ENCODE data around the gene VCX2.

The VCX2 gene

DNA sequence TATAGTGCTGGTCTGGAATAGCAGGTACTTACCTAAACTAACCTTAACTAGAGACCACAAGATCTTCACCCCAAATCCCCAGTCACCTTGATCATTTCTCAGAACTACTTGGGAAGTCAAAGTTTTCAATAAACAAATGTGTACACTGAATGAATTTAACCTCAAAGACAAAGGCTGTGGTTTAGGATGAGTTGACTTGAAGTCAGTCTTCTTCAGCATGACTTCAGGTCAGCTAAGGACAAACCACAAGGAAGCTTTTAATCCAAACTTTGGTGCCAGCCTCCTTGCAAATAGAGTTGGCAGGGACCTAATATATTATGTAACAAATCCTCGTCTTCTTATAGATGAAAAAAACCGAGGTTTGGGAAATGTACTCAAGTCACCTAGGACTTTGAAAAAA is 21.2 kb upstream of the VCX2 start:
- Histone ChIP-seq H3K79me2 (ENCODE audit: control insufficient read depth, insufficient read depth, low read length) (no peaks in the 10 kb centered on the region), H2BK5ac (ENCODE audit: low read length) (no peak overlapping the region), H3K4me3 (ENCODE audit: low read length) (no peak overlapping the region), H3K79me1 (ENCODE audit: low read length) (no peaks in the 10 kb centered on the region), H4K5ac (ENCODE audit: low read length) (no peak overlapping the region), H3K4me2 (ENCODE audit: low read length) (no peak overlapping the region), H4K8ac (ENCODE audit: low read depth, low read length) (no peak overlapping the region), H2AK5ac (ENCODE audit: low read length) (no peak overlapping the region), H3K4ac (ENCODE audit: low read depth, low read length) (no peak overlapping the region), H3K9ac (ENCODE audit: low read length) (no peak overlapping the region), H3K27ac (ENCODE audit: low read depth, low read length) (no peak overlapping the region), H3K27me3 (ENCODE audit: insufficient read depth, low read length, poor library complexity) (no peaks in the 10 kb centered on the region), H2BK15ac (replicated peaks; ENCODE audit: low read depth) (no peak overlapping the region), H3K23ac (ENCODE audit: low read length) (no peak overlapping the region), H3K56ac (ENCODE audit: low read length) (no peak overlapping the region), H2BK120ac (ENCODE audit: low read depth, low read length) (no peak overlapping the region), H3K4me1 (ENCODE audit: control insufficient read depth, low read depth, low read length) (no peaks in the 10 kb centered on the region), H3K18ac (ENCODE audit: low read length) (no peak overlapping the region), H3K36me3 (ENCODE audit: control insufficient read depth, insufficient read depth, low read length) (no peaks in the 10 kb centered on the region)
- DNase-seq: no peak
- no CpG with 5 or more reads among the region's 2 CpGs for WGBS (ENCODE audit: extremely low coverage, insufficient coverage, low lambda C conversion rate)

DNA sequence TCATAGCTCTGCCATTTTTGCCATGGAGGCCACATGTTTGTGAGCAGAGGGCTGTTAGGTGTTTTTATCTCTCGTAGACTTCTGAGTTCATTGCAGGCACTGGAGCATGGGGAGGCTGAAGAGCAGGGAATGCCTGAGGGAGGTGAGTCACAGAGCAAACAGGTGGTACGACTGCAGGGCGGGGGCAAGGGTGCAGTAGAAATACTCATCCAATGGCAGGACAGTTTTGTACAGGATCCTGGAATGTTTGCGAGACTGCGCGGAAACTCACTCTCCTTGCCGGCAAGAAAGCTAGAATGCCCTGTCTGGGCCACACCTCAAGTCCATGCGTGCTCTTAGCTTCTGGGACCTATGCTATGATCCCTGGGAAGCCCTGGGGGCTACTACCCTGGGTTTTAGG is 20.0 kb upstream of the VCX2 start:
- H2AK5ac ChIP-seq (ENCODE audit: low read length): no peak overlapping the region
- H3K18ac ChIP-seq (ENCODE audit: low read length): no peak overlapping the region
- no peak overlapping the region for H2BK5ac ChIP-seq (ENCODE audit: low read length)
- H3K36me3 ChIP-seq (ENCODE audit: control insufficient read depth, insufficient read depth, low read length): no peaks in the 10 kb centered on the region
- no peak overlapping the region for H4K5ac ChIP-seq (ENCODE audit: low read length)
- H3K4me1 ChIP-seq (ENCODE audit: control insufficient read depth, low read depth, low read length): no peaks in the 10 kb centered on the region
- no peak overlapping the region for H3K4ac ChIP-seq (ENCODE audit: low read depth, low read length)
- no peak overlapping the region for H4K8ac ChIP-seq (ENCODE audit: low read depth, low read length)
- H3K4me2 ChIP-seq (ENCODE audit: low read length): no peak overlapping the region
- DNase-seq: peak; percentile 5
- no peak overlapping the region for H2BK15ac ChIP-seq (replicated peaks; ENCODE audit: low read depth)
- H3K27ac ChIP-seq (ENCODE audit: low read depth, low read length): no peak overlapping the region
- WGBS (ENCODE audit: extremely low coverage, insufficient coverage, low lambda C conversion rate): no CpG with 5 or more reads among the region's 8 CpGs
- no peaks in the 10 kb centered on the region for H3K79me1 ChIP-seq (ENCODE audit: low read length)
- H3K9ac ChIP-seq (ENCODE audit: low read length): no peak overlapping the region
- no peaks in the 10 kb centered on the region for H3K79me2 ChIP-seq (ENCODE audit: control insufficient read depth, insufficient read depth, low read length)
- no peak overlapping the region for H3K4me3 ChIP-seq (ENCODE audit: low read length)
- H3K56ac ChIP-seq (ENCODE audit: low read length): no peak overlapping the region
- H2BK120ac ChIP-seq (ENCODE audit: low read depth, low read length): no peak overlapping the region
- no peak overlapping the region for H3K23ac ChIP-seq (ENCODE audit: low read length)
- no peaks in the 10 kb centered on the region for H3K27me3 ChIP-seq (ENCODE audit: insufficient read depth, low read length, poor library complexity)

DNA sequence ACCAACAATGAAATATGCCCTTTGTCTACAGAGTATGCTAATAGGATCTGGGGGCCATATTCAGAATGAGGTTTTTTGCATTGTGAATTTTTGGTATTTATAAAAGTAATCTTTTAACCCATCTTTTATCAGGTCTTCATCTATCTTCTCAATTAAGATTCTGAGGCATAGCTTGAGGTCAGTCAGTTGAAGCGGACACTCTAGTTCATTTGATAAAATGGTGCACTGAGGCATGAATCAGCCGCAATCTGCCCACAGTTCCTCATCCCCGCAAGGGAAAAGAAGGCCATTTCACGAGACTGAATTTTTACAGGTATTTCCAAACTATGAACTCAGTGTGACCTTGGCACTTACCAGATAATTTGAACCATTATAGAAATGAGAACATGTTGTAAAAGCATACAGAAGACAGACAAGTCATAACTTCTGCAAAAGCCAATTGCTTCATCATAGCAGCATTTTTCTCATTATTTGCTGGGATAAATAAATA is 19.3 kb upstream of the VCX2 start:
- H4K8ac ChIP-seq (ENCODE audit: low read depth, low read length): no peak overlapping the region
- no peak overlapping the region for H3K56ac ChIP-seq (ENCODE audit: low read length)
- H3K36me3 ChIP-seq (ENCODE audit: control insufficient read depth, insufficient read depth, low read length): no peaks in the 10 kb centered on the region
- no peak overlapping the region for H3K4ac ChIP-seq (ENCODE audit: low read depth, low read length)
- H2BK120ac ChIP-seq (ENCODE audit: low read depth, low read length): no peak overlapping the region
- DNase-seq: no peak
- H3K79me1 ChIP-seq (ENCODE audit: low read length): no peaks in the 10 kb centered on the region
- H4K5ac ChIP-seq (ENCODE audit: low read length): no peak overlapping the region
- no peak overlapping the region for H2BK5ac ChIP-seq (ENCODE audit: low read length)
- H3K4me1 ChIP-seq (ENCODE audit: control insufficient read depth, low read depth, low read length): no peaks in the 10 kb centered on the region
- no peaks in the 10 kb centered on the region for H3K79me2 ChIP-seq (ENCODE audit: control insufficient read depth, insufficient read depth, low read length)
- no peak overlapping the region for H3K4me3 ChIP-seq (ENCODE audit: low read length)
- H3K9ac ChIP-seq (ENCODE audit: low read length): no peak overlapping the region
- no CpG with 5 or more reads among the region's 4 CpGs for WGBS (ENCODE audit: extremely low coverage, insufficient coverage, low lambda C conversion rate)
- H3K23ac ChIP-seq (ENCODE audit: low read length): no peak overlapping the region
- H3K18ac ChIP-seq (ENCODE audit: low read length): no peak overlapping the region
- no peak overlapping the region for H3K4me2 ChIP-seq (ENCODE audit: low read length)
- no peak overlapping the region for H2AK5ac ChIP-seq (ENCODE audit: low read length)
- no peak overlapping the region for H3K27ac ChIP-seq (ENCODE audit: low read depth, low read length)
- no peak overlapping the region for H2BK15ac ChIP-seq (replicated peaks; ENCODE audit: low read depth)
- H3K27me3 ChIP-seq (ENCODE audit: insufficient read depth, low read length, poor library complexity): no peaks in the 10 kb centered on the region

GRCh38 chrX:8189096-8189830 is 18.2 kb upstream of the VCX2 start:
- H3K18ac ChIP-seq (ENCODE audit: low read length): no peak overlapping the region
- no peak overlapping the region for H3K9ac ChIP-seq (ENCODE audit: low read length)
- no peak overlapping the region for H2BK120ac ChIP-seq (ENCODE audit: low read depth, low read length)
- H3K4me3 ChIP-seq (ENCODE audit: low read length): no peak overlapping the region
- WGBS (ENCODE audit: extremely low coverage, insufficient coverage, low lambda C conversion rate): no CpG with 5 or more reads among the region's 6 CpGs
- no peaks in the 10 kb centered on the region for H3K27me3 ChIP-seq (ENCODE audit: insufficient read depth, low read length, poor library complexity)
- H3K79me2 ChIP-seq (ENCODE audit: control insufficient read depth, insufficient read depth, low read length): no peaks in the 10 kb centered on the region
- no peak overlapping the region for H2AK5ac ChIP-seq (ENCODE audit: low read length)
- no peak overlapping the region for H3K27ac ChIP-seq (ENCODE audit: low read depth, low read length)
- H2BK15ac ChIP-seq (replicated peaks; ENCODE audit: low read depth): no peak overlapping the region
- no peak overlapping the region for H3K56ac ChIP-seq (ENCODE audit: low read length)
- no peak overlapping the region for H4K5ac ChIP-seq (ENCODE audit: low read length)
- no peaks in the 10 kb centered on the region for H3K36me3 ChIP-seq (ENCODE audit: control insufficient read depth, insufficient read depth, low read length)
- no peaks in the 10 kb centered on the region for H3K79me1 ChIP-seq (ENCODE audit: low read length)
- no peaks in the 10 kb centered on the region for H3K4me1 ChIP-seq (ENCODE audit: control insufficient read depth, low read depth, low read length)
- no peak overlapping the region for H3K4ac ChIP-seq (ENCODE audit: low read depth, low read length)
- no peak overlapping the region for H3K4me2 ChIP-seq (ENCODE audit: low read length)
- no peak overlapping the region for H2BK5ac ChIP-seq (ENCODE audit: low read length)
- H4K8ac ChIP-seq (ENCODE audit: low read depth, low read length): no peak overlapping the region
- no peak for DNase-seq
- no peak overlapping the region for H3K23ac ChIP-seq (ENCODE audit: low read length)

DNA sequence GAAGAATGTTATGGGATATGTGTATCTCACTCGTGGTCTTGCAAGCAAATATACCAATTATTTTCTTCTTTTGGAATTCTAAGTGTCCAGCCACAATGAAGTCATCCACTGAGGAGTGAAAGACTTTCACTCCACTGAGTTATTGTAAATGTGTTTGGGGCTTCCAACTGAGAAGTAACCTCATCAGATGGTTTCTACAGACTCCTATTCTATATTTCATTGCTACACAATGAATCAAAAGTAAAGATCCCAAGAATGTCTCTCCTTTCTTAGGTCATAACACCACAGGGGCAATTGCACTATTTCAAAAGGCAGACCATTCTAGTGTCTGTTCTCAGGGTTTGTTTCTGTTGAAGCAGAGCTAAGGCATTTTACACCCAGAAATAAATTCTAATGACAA is 12.3 kb upstream of the VCX2 start:
- H3K27ac ChIP-seq (ENCODE audit: low read depth, low read length): no peak overlapping the region
- no peaks in the 10 kb centered on the region for H3K36me3 ChIP-seq (ENCODE audit: control insufficient read depth, insufficient read depth, low read length)
- no peak overlapping the region for H3K18ac ChIP-seq (ENCODE audit: low read length)
- H4K5ac ChIP-seq (ENCODE audit: low read length): no peak overlapping the region
- no peaks in the 10 kb centered on the region for H3K79me1 ChIP-seq (ENCODE audit: low read length)
- WGBS (ENCODE audit: extremely low coverage, insufficient coverage, low lambda C conversion rate): no CpG with 5 or more reads among the region's 1 CpG
- H3K79me2 ChIP-seq (ENCODE audit: control insufficient read depth, insufficient read depth, low read length): no peaks in the 10 kb centered on the region
- no peak overlapping the region for H3K4ac ChIP-seq (ENCODE audit: low read depth, low read length)
- H2BK15ac ChIP-seq (replicated peaks; ENCODE audit: low read depth): no peak overlapping the region
- H2BK120ac ChIP-seq (ENCODE audit: low read depth, low read length): no peak overlapping the region
- no peak overlapping the region for H3K9ac ChIP-seq (ENCODE audit: low read length)
- no peak overlapping the region for H2AK5ac ChIP-seq (ENCODE audit: low read length)
- H4K8ac ChIP-seq (ENCODE audit: low read depth, low read length): no peak overlapping the region
- H2BK5ac ChIP-seq (ENCODE audit: low read length): no peak overlapping the region
- no peak overlapping the region for H3K23ac ChIP-seq (ENCODE audit: low read length)
- H3K4me2 ChIP-seq (ENCODE audit: low read length): no peak overlapping the region
- no peaks in the 10 kb centered on the region for H3K27me3 ChIP-seq (ENCODE audit: insufficient read depth, low read length, poor library complexity)
- no peaks in the 10 kb centered on the region for H3K4me1 ChIP-seq (ENCODE audit: control insufficient read depth, low read depth, low read length)
- no peak overlapping the region for H3K56ac ChIP-seq (ENCODE audit: low read length)
- no peak for DNase-seq
- no peak overlapping the region for H3K4me3 ChIP-seq (ENCODE audit: low read length)

- Histone ChIP-seq H3K23ac (ENCODE audit: low read length) (no peak overlapping the region), H2BK120ac (ENCODE audit: low read depth, low read length) (no peak overlapping the region), H3K36me3 (ENCODE audit: control insufficient read depth, insufficient read depth, low read length) (no peaks in the 10 kb centered on the region), H3K18ac (ENCODE audit: low read length) (no peak overlapping the region), H3K56ac (ENCODE audit: low read length) (no peak overlapping the region), H3K27me3 (ENCODE audit: insufficient read depth, low read length, poor library complexity) (no peaks in the 10 kb centered on the region), H4K5ac (ENCODE audit: low read length) (no peak overlapping the region), H3K4me1 (ENCODE audit: control insufficient read depth, low read depth, low read length) (no peaks in the 10 kb centered on the region), H4K8ac (ENCODE audit: low read depth, low read length) (no peak overlapping the region), H2BK15ac (replicated peaks; ENCODE audit: low read depth) (no peak overlapping the region), H3K9ac (ENCODE audit: low read length) (no peak overlapping the region), H2AK5ac (ENCODE audit: low read length) (no peak overlapping the region), H3K79me2 (ENCODE audit: control insufficient read depth, insufficient read depth, low read length) (no peaks in the 10 kb centered on the region), H2BK5ac (ENCODE audit: low read length) (no peak overlapping the region), H3K4me3 (ENCODE audit: low read length) (no peak overlapping the region), H3K4me2 (ENCODE audit: low read length) (no peak overlapping the region), H3K79me1 (ENCODE audit: low read length) (no peaks in the 10 kb centered on the region), H3K4ac (ENCODE audit: low read depth, low read length) (no peak overlapping the region), H3K27ac (ENCODE audit: low read depth, low read length) (no peak overlapping the region)
- DNase-seq: no peak
- WGBS (ENCODE audit: extremely low coverage, insufficient coverage, low lambda C conversion rate): no CpG with 5 or more reads among the region's 1 CpG
Measured at GRCh38 chrX:8179656-8180055, 8.6 kb upstream of the VCX2 start.

Measured in mesendoderm (in vitro differentiated cells).